H1 (cell line): ENCODE measurements around the gene PURA. TPM values are rescaled to one million over a fixed set of nuclear protein-coding genes. Genes with fewer than 3 reads are reported as not detected.

Experiments used
- CTCF ChIA-PET: fragments of 300-600 bp; sonication (Branson Sonifier 250); formaldehyde crosslinking; loops from one replicate; lab custom pipeline; 2021; ENCODE audit not compliant: partially characterized antibody; lab: Charles Lee
- POLR2A ChIA-PET: fragments of 300-600 bp; sonication (Branson Sonifier 250); formaldehyde crosslinking; loops from one replicate; lab custom pipeline; 2021; ENCODE audit warnings: inconsistent platforms; ENCODE audit not compliant: partially characterized antibody; lab: Charles Lee
- DNase-seq, 2 experiments: peaks; one replicate each; pipeline versions ENCODE4 v3.0.0 to v3.0.0-alpha.2; 2010 to 2022; ENCODE audit warnings: low spot score in 2 of 2, low read depth in 1 of 2, mixed read lengths in 1 of 2
- FAIRE-seq: peaks from 2 replicates; lab custom pipeline; 2011; peaks lifted over from hg19 to GRCh38; lab: Jason Lieb, UNC
- H2AFZ ChIP-seq: 2 replicates; pipeline ENCODE4 v1.8.1; 2012; ENCODE audit warnings: low read length, inconsistent platforms
- H2AK5ac ChIP-seq: 2 replicates; pipeline ENCODE4 v1.6.1; 2013; ENCODE audit warnings: low read depth, low read length
- H2BK120ac ChIP-seq: replicated peaks from 2 replicates; pipeline ENCODE3; 2013; ENCODE audit warnings: low read depth, low read length, inconsistent platforms
- H2BK12ac ChIP-seq: 2 replicates; pipeline ENCODE4 v1.6.1; 2013; ENCODE audit warnings: low read depth, low read length
- H2BK15ac ChIP-seq: 2 replicates; pipeline ENCODE4 v1.6.1; 2013; ENCODE audit warnings: low read length
- H2BK20ac ChIP-seq: 2 replicates; pipeline ENCODE4 v1.6.1; 2013; ENCODE audit warnings: low read length
- H2BK5ac ChIP-seq: 2 replicates; pipeline ENCODE4 v1.6.1; 2013; ENCODE audit warnings: low read depth, low read length
- H3K14ac ChIP-seq: 2 replicates; pipeline ENCODE4 v1.6.1; 2013; ENCODE audit warnings: inconsistent platforms; ENCODE audit not compliant: insufficient read length
- H3K18ac ChIP-seq: 2 replicates; pipeline ENCODE4 v1.6.1; 2013; ENCODE audit warnings: low read length; ENCODE audit errors: extremely low read depth
- H3K23ac ChIP-seq: 2 replicates; pipeline ENCODE4 v1.6.1; 2013; ENCODE audit warnings: inconsistent platforms; ENCODE audit not compliant: insufficient read length
- H3K23me2 ChIP-seq: 2 replicates; pipeline ENCODE4 v1.6.1; 2013; ENCODE audit warnings: low read depth, low read length
- H3K27ac ChIP-seq: 2 replicates; pipeline ENCODE4 v1.6.1; 2011; ENCODE audit warnings: low read depth, low read length, inconsistent platforms
- H3K27me3 ChIP-seq, 4 experiments: replicated peaks in 1 of 4; 1 replicate in 1 of 4; 2 replicates in 3 of 4; pipeline versions ENCODE4 v1.6.1 to v1.8.1; 2011 to 2013; ENCODE audit warnings: low read length in 3 of 4, mild to moderate bottlenecking in 3 of 4, inconsistent platforms in 2 of 4, mixed read lengths in 2 of 4, moderate library complexity in 1 of 4; ENCODE audit not compliant: control insufficient read depth in 3 of 4, insufficient read depth in 3 of 4; ENCODE audit errors: extremely low read depth in 1 of 4
- H3K36me3 ChIP-seq, 4 experiments: 2 replicates each; pipeline versions ENCODE4 v1.6.1 to v1.8.1; 2011 to 2013; ENCODE audit warnings: mild to moderate bottlenecking in 4 of 4, low read length in 3 of 4, moderate library complexity in 2 of 4, control low read depth in 1 of 4, inconsistent platforms in 1 of 4; ENCODE audit not compliant: insufficient read depth in 4 of 4, control insufficient read depth in 2 of 4
- H3K4ac ChIP-seq: replicated peaks from 2 replicates; pipeline ENCODE3; 2013; ENCODE audit warnings: low read length, low read depth, mixed read lengths, inconsistent platforms; ENCODE audit not compliant: insufficient read length
- H3K4me1 ChIP-seq, 4 experiments: replicated peaks in 1 of 4; 1 replicate in 1 of 4; 2 replicates in 3 of 4; pipeline versions ENCODE4 v1.6.1 to v1.8.1; 2011 to 2013; ENCODE audit warnings: low read length in 3 of 4, inconsistent platforms in 2 of 4, mixed read lengths in 1 of 4; ENCODE audit not compliant: insufficient read depth in 4 of 4, control insufficient read depth in 3 of 4
- H3K4me2 ChIP-seq, 2 experiments: 2 replicates each; pipeline versions ENCODE4 v1.6.1 to v1.8.1; 2011 to 2013; ENCODE audit warnings: low read depth in 2 of 2, low read length in 2 of 2, control low read depth in 1 of 2, inconsistent platforms in 1 of 2, mild to moderate bottlenecking in 1 of 2; ENCODE audit not compliant: insufficient read depth in 1 of 2
- H3K4me3 ChIP-seq, 4 experiments: fragments of 200-600, 300-600 bp in 1 of 4; sonication (generic), shearing (Covaris generic), sonication (Bioruptor Twin) in 1 of 4; 2 replicates each; pipeline versions ENCODE4 v1.5.1 to v1.8.1; 2011 to 2016; ENCODE audit warnings: low read length in 4 of 4, low read depth in 3 of 4, control low read depth in 2 of 4, inconsistent platforms in 2 of 4, mild to moderate bottlenecking in 2 of 4, mixed read lengths in 1 of 4, moderate library complexity in 1 of 4; ENCODE audit not compliant: insufficient read depth in 2 of 4; ENCODE audit errors: extremely low read depth in 1 of 4
- H3K56ac ChIP-seq: replicated peaks from 2 replicates; pipeline ENCODE3; 2013; ENCODE audit warnings: low read depth, mild to moderate bottlenecking, mixed read lengths, low read length, inconsistent platforms; ENCODE audit not compliant: insufficient read length
- H3K79me1 ChIP-seq: 2 replicates; pipeline ENCODE4 v1.6.1; 2013; ENCODE audit warnings: low read depth, low read length, control low read depth
- H3K79me2 ChIP-seq, 2 experiments: 2 replicates each; pipeline versions ENCODE4 v1.6.1 to v1.8.1; 2012 to 2013; ENCODE audit warnings: low read length in 2 of 2, mild to moderate bottlenecking in 2 of 2, inconsistent platforms in 1 of 2; ENCODE audit not compliant: insufficient read depth in 2 of 2, control insufficient read depth in 1 of 2
- H3K9ac ChIP-seq, 4 experiments: replicated peaks in 1 of 4; 1 replicate in 1 of 4; 2 replicates in 3 of 4; pipeline versions ENCODE4 v1.6.1 to v1.8.1; 2011 to 2013; ENCODE audit warnings: low read depth in 3 of 4, low read length in 3 of 4, control low read depth in 2 of 4, mild to moderate bottlenecking in 2 of 4, moderate library complexity in 2 of 4, inconsistent platforms in 1 of 4; ENCODE audit errors: extremely low read depth in 1 of 4
- H3K9me3 ChIP-seq, 2 experiments: 2 replicates each; pipeline versions ENCODE4 v1.6.1 to v1.8.1; 2012 to 2013; ENCODE audit warnings: mild to moderate bottlenecking in 2 of 2, moderate library complexity in 2 of 2, control low read depth in 1 of 2, inconsistent platforms in 1 of 2, low read depth in 1 of 2, low read length in 1 of 2, mixed read lengths in 1 of 2; ENCODE audit not compliant: insufficient read depth in 2 of 2
- H4K20me1 ChIP-seq, 2 experiments: replicated peaks in 1 of 2; 2 replicates each; pipeline versions ENCODE3 to v1.8.1; 2011 to 2013; ENCODE audit warnings: inconsistent platforms in 2 of 2, low read length in 2 of 2, mild to moderate bottlenecking in 1 of 2; ENCODE audit not compliant: insufficient read depth in 2 of 2, control insufficient read depth in 1 of 2
- H4K5ac ChIP-seq: 2 replicates; pipeline ENCODE4 v1.6.1; 2013; ENCODE audit warnings: low read length, low read depth, mixed read lengths, inconsistent platforms; ENCODE audit not compliant: insufficient read length
- H4K8ac ChIP-seq: 2 replicates; pipeline ENCODE4 v1.8.0; 2013; ENCODE audit warnings: mild to moderate bottlenecking, moderate library complexity, low read length, inconsistent platforms; ENCODE audit not compliant: insufficient read depth; ENCODE audit errors: extremely low read depth
- H4K91ac ChIP-seq: replicated peaks from 2 replicates; pipeline ENCODE3; 2013; ENCODE audit warnings: low read length, mixed read lengths, inconsistent platforms; ENCODE audit not compliant: insufficient read length
- CBX8 ChIP-seq: fragments of 300-800, 300-1000 bp; sonication (generic); IDR thresholded peaks from 2 replicates; pipeline ENCODE4 v1.7.1; 2016; ENCODE audit warnings: low read depth, low read length, borderline replicate concordance
- CEBPB ChIP-seq: IDR thresholded peaks from 2 replicates; pipeline ENCODE4 v1.6.1; 2012; ENCODE audit warnings: low read depth, low read length
- E2F6 ChIP-seq: IDR thresholded peaks from 2 replicates; pipeline ENCODE4 v1.6.1; 2012; ENCODE audit warnings: inconsistent platforms
- EZH2 ChIP-seq: fragments of 200-600 bp; sonication (generic); IDR thresholded peaks from 2 replicates; pipeline ENCODE4 v1.7.1; 2012; ENCODE audit warnings: low read depth, mild to moderate bottlenecking, moderate library complexity, low read length, inconsistent platforms; ENCODE audit not compliant: severe bottlenecking
- FOSL1 ChIP-seq: IDR thresholded peaks from 2 replicates; pipeline ENCODE4 v1.6.1; 2011; ENCODE audit warnings: mild to moderate bottlenecking, low read depth, low read length, moderate library complexity; ENCODE audit not compliant: insufficient read depth
- PHF8 ChIP-seq: fragments of 200-600 bp; sonication (generic); conservative IDR thresholded peaks from 2 replicates; pipeline ENCODE4 v1.7.1; 2012; ENCODE audit warnings: low read depth, mild to moderate bottlenecking, inconsistent platforms, low read length, moderate library complexity
- RNF2 ChIP-seq: fragments of 200-900, 300-1000 bp; sonication (generic); IDR thresholded peaks from 2 replicates; pipeline ENCODE4 v1.7.1; 2016; ENCODE audit warnings: borderline replicate concordance, low read depth, mild to moderate bottlenecking, antibody characterized with exemption, low read length; ENCODE audit not compliant: poor library complexity, severe bottlenecking; ENCODE audit errors: missing control alignments
- SAP30 ChIP-seq: fragments of 300-600 bp; sonication (generic); IDR thresholded peaks from 2 replicates; pipeline ENCODE4 v1.7.1; 2012; ENCODE audit warnings: low read length, moderate library complexity, mild to moderate bottlenecking, inconsistent platforms; ENCODE audit not compliant: insufficient read depth, insufficient replicate concordance
- WGBS, 2 experiments: shearing (Covaris generic) in 1 of 2; methylation state at CpG; one replicate each; pipeline versions ENCODE4 v1.1.6 to v1.1.7; 2013 to 2015; ENCODE audit warnings: low lambda C conversion rate in 2 of 2, mixed read lengths in 2 of 2, inconsistent platforms in 1 of 2, low coverage in 1 of 2, missing lambda C conversion rate in 1 of 2; ENCODE audit not compliant: insufficient replicate concordance in 2 of 2, insufficient coverage in 1 of 2, insufficient read length in 1 of 2; ENCODE audit errors: extremely low coverage in 1 of 2, missing lambda C conversion rate in 1 of 2; 5-methylcytosine and 5-hydroxymethylcytosine counted together
- polyA plus RNA-seq, 7 experiments: library from polyadenylated mRNA; depleted of rRNA in 3 of 7; stranded (reverse) in 5 of 7; unstranded in 2 of 7; fragments of >200 nt in 5 of 7; fragments of 200-250 nt in 2 of 7; gene quantifications; 1 replicate in 5 of 7; 2 replicates in 1 of 7; 4 replicates in 1 of 7; pipeline versions ENCODE4 v1.2.1 to v1.2.3, GENCODE V29; 2011 to 2013; ENCODE audit warnings: missing spikeins in 2 of 7, mixed read lengths in 2 of 7
- total RNA-seq: library from RNA; stranded (reverse); fragmentation: NEBNext Ultra II Directional; extraction: Animal tissue kit (Norgen Biotek cat#: 25700); gene quantifications from 2 replicates; pipeline ENCODE4 v1.2.1, GENCODE V29; 2021

Gene PURA
- total and polyA plus RNA-seq, 2 of the 8 experiments (the other 6 are each of a cell fraction or from before 2014, with no cell fraction given), result 0.98 to 2.1 TPM

- Histone ChIP-seq H4K5ac (no peak overlapping the region), H4K91ac (no peak overlapping the region), H3K27ac (no peak overlapping the region), H3K79me2 (no peaks in the 10 kb centered on the region), H4K8ac (no peak overlapping the region), H2BK12ac (no peak overlapping the region), H3K4me3 (peak overlapping the region in 2 of 4 experiments; percentile 8 to 48; a peak in 3 of 8 replicates), H3K14ac (no peak overlapping the region), H3K27me3 (peaks cover 32 to 83% (median 61%) of the 10 kb centered on the region in 4 experiments), H2AK5ac (no peak overlapping the region), H2BK5ac (no peak overlapping the region), H4K20me1 (peaks cover 9 to 24% of the 10 kb centered on the region in 2 experiments), H3K36me3 (no peaks in the 10 kb centered on the region), H3K9ac (no peak overlapping the region), H3K4me1 (peaks cover 3 to 25% (median 10%) of the 10 kb centered on the region in 4 experiments; a peak in 6 of 7 replicates), H2BK15ac (no peak overlapping the region), H2AFZ (no peak overlapping the region), H3K4me2 (peak overlapping the region; percentile 54 to 98), H2BK20ac (no peak overlapping the region), H2BK120ac (no peak overlapping the region), H3K79me1 (no peaks in the 10 kb centered on the region), H3K56ac (no peak overlapping the region), H3K4ac (no peak overlapping the region), H3K18ac (no peak overlapping the region), H3K9me3 (no peaks in the 10 kb centered on the region), H3K23me2 (peaks cover 24% of the 10 kb centered on the region), H3K23ac (no peak overlapping the region)
- ChIA-PET CTCF (interaction anchor here (1.3 to 7.9 kb wide), 2 partner anchors 33 to 318 kb away, joined by 5 to 91 read pairs; no protein-coding TSS in a partner anchor), POLR2A (no interaction called here)
- DNase-seq (peak in 1 of 2 experiments; percentile 51), FAIRE-seq (no peak)
- 4% methylated on average over 17 of the region's 18 CpGs; no CpG with 5 or more reads in 1 of the 2 experiments for WGBS, 2 experiments
- TF ChIP-seq E2F6 (0 out of 2 replicates have a peak, but pooled peaks have one; percentile 21), FOSL1 (no peak), CBX8 (no peak), PHF8 (no peak), SAP30 (no peak), RNF2 (peak; percentile 37), CEBPB (no peak), EZH2 (peak; percentile 17)
Observed at GRCh38 chr5:140111011-140111858, 2.7 kb upstream of the PURA start.
